Activated effector memory CD4-positive, alpha-beta T cell treated with Interleukin-2 at 50 U/mL for 16 hours (primary cell): Measurements from ENCODE around the gene MRPL16.

Experiments
- DNase-seq: peaks from one replicate; pipeline ENCODE4 v3.0.0-alpha.2; 2020

MRPL16 gene

DNA sequence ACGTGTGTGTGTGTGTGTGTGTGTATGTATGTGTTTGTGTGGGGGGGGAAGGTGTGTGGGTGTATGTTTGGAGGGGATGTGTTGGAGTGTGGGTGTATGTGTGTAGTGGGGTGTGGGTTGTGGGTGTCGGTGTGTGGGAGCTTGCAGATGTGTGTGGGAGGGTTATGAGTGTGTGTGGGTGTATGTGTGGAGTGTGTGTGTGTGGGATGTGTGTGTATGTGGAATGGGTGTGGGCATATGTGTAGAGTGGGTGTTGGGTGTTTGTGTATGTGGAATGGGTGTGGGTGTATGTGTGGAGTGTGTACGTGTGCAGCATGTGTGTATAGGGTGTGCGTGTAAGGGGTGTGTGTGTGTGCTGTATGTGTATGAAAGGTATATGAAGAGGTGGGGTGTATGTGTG lies 40.8 kb downstream of the MRPL16 start:
- no peak for DNase-seq

DNA sequence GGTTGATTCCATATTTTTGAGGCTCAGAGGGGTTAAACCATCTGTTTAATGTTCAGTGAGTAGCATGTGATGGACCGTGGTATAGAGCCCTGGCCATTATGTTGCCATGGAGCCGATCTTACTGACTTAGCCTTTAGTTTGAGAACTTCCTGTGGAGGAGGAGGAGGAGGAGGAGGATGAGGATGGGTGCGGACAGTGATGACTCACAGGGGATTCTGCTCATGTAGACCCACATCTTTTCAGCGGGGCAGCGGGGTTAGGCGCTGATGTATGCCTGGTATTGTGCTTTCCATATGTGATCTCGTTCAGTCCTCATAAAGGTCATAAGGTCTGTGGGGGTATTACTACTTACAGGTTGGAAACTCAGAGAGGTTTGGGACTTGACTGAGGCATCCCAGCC lies 41.5 kb downstream of the MRPL16 start:
- DNase-seq = no peak

DNA sequence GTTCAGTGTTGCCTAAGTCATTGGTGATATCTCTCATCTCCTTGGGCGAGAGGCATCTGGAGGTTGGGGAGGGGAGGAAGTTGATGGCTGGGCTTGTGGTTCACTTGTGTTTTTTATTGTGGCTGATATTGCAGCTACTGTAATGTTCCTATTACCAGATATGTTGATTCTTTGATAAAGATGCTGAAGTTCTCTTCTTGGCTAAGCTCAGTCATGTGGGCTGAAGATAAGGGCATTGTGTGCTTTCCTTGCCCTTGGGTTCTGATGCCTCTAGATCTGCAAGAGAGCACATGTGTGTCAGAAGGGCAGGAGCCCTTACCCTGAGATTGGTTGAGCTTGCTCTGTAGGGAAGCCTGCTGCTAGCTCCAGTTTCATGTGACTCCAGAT lies 43.4 kb downstream of the MRPL16 start:
- DNase-seq = no peak

DNA sequence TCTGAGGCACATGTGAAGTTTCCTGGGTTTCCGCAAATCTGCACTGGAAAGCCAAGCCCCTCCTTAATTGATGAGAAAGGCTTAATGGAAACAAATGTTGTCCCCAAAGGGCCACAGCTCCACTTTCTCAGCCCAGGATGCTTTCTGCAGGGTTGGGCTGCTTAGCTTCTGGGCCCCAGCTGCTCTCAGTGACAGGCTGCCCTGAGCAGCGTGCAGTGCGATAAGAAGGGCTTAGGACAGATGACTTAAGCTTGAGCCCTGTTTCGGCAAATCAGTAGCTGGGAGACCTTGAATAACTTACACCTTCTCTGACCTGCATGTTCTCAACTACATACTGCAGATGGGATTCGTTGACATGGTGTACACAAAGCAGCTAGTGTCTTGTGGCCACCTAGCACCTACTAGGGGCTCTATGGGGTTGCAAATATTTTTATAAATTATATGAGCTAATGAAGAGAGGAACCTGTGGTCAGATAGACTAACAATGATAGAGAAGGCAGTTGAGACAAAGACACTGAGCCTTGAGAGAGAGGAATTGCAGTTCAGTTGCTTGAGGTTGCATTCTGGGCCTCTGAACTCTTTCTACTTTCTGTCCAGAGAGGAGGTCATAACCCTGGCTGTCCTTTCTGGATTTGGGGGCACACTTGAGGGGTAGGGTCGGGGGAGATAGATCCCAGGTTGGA lies 43.9 kb downstream of the MRPL16 start:
- DNase-seq = no peak

DNA sequence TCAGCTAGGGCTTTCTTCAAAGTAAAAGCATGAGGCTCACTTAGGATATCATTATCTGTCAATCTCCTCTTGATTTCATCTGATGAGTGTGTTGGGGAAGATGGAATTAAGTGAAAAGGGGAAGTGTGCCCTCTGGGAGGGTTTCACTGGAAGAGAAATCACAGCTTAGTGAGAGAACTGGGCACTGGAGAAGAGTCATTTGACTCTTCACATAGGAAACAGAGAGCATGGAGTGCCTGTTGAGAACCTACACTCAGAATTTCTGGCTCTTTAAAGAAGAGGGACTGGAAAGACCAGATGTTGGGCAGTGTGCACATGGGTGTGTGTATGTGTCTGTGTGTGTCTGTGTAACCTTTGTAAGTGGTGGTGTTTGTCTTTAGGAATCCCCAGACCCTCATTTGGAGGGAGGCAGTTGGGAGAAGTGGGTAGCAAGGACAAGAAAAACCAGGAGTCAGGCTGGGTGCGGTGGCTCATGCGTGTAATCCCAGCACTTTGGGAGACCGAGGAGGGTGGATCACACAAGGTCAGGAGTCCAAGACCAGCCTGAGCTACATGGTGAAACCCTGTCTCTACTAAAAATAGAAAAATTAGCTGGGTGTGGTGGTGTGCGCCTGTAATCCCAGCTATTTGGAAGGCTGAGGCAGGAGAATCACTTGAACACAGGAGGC lies 45.4 kb downstream of the MRPL16 start:
- DNase-seq = no peak

DNA sequence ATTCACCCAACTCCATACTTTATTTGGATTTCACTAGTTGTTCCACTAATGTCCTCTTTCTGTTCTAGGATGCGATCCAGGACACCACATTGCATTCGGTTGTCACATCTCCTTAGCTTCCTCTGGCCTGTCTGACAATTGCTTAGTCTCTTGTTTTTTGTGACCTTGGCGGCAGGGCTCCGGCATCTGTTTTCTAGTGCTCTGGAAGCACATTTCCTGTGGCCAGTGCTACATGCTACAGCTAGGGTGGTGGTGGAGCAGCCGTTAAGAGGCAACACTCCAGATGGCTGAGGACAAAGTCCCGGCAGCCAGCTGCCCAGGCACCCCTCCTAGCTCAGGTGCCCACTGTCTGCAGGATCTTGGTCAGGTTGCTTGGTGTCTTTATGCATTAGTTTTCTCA lies 48.6 kb downstream of the MRPL16 start:
- DNase-seq = no peak

DNA sequence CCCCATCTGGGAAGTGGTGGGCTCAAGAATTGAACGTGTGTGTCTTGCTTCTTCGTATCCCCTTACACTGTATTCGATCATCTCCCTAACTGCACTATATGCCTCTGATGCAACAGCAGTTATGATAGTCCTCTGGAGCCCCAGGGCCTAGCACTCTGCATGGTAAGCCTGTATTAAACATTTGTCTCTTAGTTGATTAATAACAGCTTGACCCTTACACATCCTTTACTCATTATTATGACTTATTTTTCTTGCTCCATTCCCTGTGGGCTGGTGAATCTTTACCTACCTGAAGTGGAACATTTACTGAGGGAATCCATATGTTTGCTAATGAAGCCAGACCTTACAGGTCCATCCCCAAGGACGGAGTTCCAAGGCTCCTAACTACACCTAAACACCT lies 49.8 kb downstream of the MRPL16 start:
- no peak for DNase-seq

DNA sequence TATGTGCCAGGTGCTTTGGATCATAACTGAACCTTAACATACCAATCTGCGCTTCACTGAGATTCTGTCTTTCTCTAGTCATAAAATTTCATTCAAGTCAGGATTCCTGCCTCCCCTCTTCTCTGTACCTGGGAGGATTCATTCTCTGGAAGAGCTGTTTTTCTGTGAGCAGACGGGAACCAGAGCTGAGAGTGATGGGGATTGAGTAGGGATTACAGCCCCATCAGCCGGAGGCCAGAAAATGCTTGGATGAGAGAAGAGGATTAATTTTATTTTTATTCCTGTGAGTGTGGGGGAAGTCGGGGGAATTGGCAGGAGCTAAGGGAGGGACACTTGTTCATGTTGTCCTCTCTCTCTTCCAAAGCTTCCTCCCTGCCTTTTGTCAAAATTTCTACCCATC lies 50.7 kb downstream of the MRPL16 start:
- DNase-seq = no peak

DNA sequence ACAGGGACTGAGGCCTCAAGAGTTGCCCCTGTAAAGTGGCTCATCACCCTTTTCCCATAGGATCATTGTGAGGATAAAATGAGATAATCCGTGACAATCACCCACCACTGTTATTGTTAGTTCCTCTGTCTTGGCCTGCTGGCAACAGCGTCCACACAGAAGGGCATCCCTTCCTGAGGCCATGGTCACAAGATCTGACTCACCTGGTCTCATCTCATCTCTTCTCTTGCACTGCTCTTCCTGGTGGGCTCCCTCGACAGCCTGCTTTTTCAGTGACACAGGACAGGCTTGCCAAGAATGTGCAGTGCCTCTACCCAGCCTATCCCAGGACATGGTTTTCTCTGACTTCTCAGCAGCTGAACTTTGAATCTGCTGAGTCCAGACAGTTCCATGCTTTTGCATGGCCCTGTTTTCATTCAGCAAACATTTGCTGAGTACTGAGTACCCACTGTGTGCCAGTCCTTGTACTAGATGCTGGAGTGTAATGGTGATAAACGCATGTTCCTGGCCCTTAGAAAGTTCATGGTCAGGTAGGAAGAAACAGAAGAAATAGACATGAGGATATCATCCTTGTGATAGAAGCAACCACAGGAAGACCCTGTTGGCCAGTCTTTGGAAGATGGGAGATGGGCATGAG lies 52.1 kb downstream of the MRPL16 start:
- DNase-seq = no peak

DNA sequence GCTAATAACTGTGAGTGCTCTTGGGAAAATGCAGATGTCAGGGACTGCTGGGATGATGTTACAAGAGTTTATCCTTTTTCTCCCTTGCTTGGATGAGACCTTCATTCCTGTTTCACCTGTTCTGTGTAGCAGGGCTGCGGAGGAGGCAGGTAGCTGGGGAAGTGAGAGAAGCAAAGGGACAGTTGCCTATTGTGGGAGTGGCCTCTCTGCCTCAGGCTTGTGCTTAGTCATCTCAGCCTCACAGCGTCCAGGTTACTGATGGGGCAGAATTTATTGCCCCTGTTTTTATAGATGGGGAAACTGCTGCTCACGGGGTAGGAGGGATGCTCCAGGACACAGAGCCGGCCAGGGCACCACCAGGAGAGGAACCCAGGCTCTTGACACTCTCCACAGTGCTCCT lies 53.7 kb downstream of the MRPL16 start:
- no peak for DNase-seq

DNA sequence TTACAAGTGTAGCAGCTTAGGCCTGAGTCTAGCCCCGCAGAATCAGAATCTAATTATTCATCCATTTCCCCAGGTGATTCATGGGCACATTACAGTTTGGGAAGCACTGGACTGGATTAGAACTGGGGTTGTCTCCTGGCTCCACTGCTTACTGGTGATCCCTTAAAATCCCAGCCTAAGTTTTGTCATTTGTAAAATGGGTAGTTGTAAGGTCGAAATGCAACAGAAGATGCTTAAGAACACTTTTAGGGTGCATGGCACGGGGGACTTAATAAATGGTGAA lies 54.1 kb downstream of the MRPL16 start:
- no peak for DNase-seq
